GM21447 (cell line): ENCODE results near the gene TAF11L13.

Experiments
- ATAC-seq: cut with Tn5 transposase; IDR thresholded peaks from one replicate; pipeline ENCODE4 v1.9.1; 2021; ENCODE audit not compliant: unreplicated experiment

Gene TAF11L13

DNA sequence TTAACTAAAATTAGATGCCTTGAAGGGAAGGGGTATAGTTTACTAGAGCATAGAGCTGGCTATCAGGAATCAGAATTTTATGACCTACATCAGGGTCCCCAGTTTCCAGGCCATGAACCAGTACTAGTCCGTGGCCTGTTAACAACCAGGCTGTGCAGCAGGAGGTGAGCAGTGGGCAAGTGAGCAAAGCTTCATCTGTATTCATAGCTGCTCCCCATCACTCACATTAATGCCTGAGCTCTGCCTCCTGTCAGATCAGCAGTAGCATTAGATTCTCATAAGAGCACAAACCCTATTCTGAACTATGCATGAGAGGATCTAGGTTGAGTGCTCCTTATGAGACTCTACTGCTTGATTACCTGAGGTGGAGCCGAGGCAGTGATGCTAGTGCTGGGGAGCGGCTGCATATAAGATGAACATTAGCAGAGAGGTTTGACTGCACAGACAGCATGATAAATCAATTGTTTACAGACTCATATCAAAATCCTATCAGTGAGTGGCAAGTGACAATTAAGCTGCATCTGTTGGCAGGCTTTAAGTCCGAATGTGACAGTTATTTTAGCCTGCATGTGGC is 47.0 kb downstream of the TAF11L13 start:
- ATAC-seq: no peak

DNA sequence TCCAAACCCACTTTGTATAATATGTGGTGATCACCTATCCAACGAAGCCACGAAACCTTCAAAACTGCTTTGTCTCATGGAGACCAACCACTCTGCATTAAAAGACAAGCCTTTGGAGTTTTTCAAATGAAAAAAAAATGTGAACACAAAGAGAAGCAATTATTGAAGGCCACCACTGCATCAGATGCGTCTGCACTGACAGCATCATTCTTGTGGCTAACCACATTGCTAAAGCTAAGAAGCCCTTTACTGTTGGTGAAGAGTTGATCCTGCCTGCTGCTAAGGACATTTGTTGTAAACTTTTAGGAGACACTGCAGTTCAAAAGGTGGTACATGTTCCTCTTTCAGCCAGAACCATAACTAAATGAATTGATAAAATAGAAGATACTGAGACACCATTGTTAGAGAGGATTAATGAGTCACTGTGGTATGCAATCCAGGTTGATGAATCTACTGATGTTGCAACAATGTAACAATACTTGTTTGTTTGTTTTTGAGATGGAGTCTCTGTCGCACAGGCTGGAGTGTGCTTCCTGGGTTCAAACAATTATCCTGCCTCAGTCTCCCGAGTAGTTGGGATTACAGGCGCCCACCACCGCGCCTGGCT is 47.8 kb downstream of the TAF11L13 start:
- no peak for ATAC-seq

DNA sequence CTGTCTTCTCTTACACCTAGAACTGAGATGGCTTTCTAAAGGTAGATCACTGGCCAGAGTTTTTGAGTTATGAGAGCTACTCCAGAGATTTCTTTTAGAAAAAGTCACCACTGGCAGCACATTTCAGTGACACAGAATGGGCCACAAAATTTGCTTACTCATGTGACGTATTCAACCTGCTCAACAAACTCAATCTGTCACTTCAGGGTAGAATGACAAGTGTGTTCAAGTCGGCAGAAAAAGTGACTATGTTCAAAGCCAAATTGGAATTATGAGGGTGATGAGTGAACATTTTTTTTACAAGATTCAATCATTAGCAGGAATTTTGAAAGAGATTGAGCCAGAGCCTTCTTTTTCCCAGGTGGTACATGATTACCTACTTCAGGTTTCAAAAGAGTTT is 48.8 kb downstream of the TAF11L13 start:
- ATAC-seq: no peak
